Tibial nerve (tissue), 4 donors: Measurements from ENCODE around the gene PNLDC1. TPM values are rescaled to one million over a fixed set of nuclear protein-coding genes. Genes with fewer than 3 reads are reported as not detected.
"Not testable (repeated sequence)": the region's sequence is repeated elsewhere in the genome, so short reads cannot be mapped to it uniquely, and the experiment has no call there.

Source experiments
- DNase-seq, 2 donors: peaks; one replicate each; pipeline ENCODE4 v3.0.0-alpha.2; 2019; ENCODE audit warnings: low spot score in 2 of 2
- H3K27ac ChIP-seq, 4 donors: fragments of 200-600 bp; sonication (generic) in 3 of 4; one replicate each; pipeline ENCODE4 v1.5.1; 2017 to 2019; ENCODE audit warnings: mild to moderate bottlenecking in 1 of 4
- H3K27me3 ChIP-seq, 2 donors: fragments of 200-600 bp; sonication (generic) in 1 of 2; one replicate each; pipeline versions ENCODE4 v1.5.1 to v1.6.0; 2017 to 2019
- H3K36me3 ChIP-seq, 3 donors: fragments of 200-600 bp; sonication (generic); one replicate each; pipeline ENCODE4 v1.5.1; 2018 to 2019
- H3K4me1 ChIP-seq, 4 donors: fragments of 200-600 bp; sonication (generic) in 3 of 4; one replicate each; pipeline ENCODE4 v1.5.1; 2017 to 2019
- H3K4me3 ChIP-seq, 4 donors: fragments of 200-600 bp; sonication (generic) in 3 of 4; one replicate each; pipeline ENCODE4 v1.5.1; 2017 to 2019; ENCODE audit warnings: mild to moderate bottlenecking in 1 of 4, moderate library complexity in 1 of 4
- H3K9me3 ChIP-seq, 4 donors: fragments of 200-600 bp; sonication (generic) in 3 of 4; one replicate each; pipeline ENCODE4 v1.5.1; 2017 to 2019
- EP300 ChIP-seq, 2 donors: sonication (generic); formaldehyde crosslinking; IDR thresholded peaks; one replicate each; pipeline ENCODE4 v1.6.1; 2017; ENCODE audit warnings: antibody characterized with exemption in 2 of 2, mild to moderate bottlenecking in 1 of 2
- POLR2A ChIP-seq, 2 donors: fragments of 450-650 bp; IDR thresholded peaks; one replicate each; pipeline ENCODE4 v1.6.1; 2017; ENCODE audit warnings: antibody characterized with exemption in 2 of 2, mild to moderate bottlenecking in 2 of 2, moderate library complexity in 2 of 2
- WGBS, 2 donors: methylation state at CpG; one replicate each; pipeline ENCODE4 v1.1.5; 2018; 5-methylcytosine and 5-hydroxymethylcytosine counted together
- small RNA-seq: library from RNA; depleted of rRNA; stranded (forward); fragments of <200 nt; gene quantifications from one replicate; pipeline ENCODE3, GENCODE V24; 2016
- total RNA-seq, 4 donors: library from RNA; depleted of rRNA; stranded (reverse); fragments of >200 nt; gene quantifications; one replicate each; pipeline ENCODE4 v1.1.0, GENCODE V29; 2016
- TF ChIP-seq, protein P1 (sequence below), 5 experiments: fragments of 200-600 bp in 3 of 5; fragments of 450-650 bp in 2 of 5; sonication (generic) in 3 of 5; IDR thresholded peaks; one replicate each; pipeline ENCODE4 v1.5.1; 2016 to 2019; ENCODE audit warnings: antibody characterized with exemption in 5 of 5, mild to moderate bottlenecking in 3 of 5, moderate library complexity in 2 of 5

Gene PNLDC1
- total RNA-seq, 4 donors from 2014 or later: 1.1 TPM; not detected in 3

DNA sequence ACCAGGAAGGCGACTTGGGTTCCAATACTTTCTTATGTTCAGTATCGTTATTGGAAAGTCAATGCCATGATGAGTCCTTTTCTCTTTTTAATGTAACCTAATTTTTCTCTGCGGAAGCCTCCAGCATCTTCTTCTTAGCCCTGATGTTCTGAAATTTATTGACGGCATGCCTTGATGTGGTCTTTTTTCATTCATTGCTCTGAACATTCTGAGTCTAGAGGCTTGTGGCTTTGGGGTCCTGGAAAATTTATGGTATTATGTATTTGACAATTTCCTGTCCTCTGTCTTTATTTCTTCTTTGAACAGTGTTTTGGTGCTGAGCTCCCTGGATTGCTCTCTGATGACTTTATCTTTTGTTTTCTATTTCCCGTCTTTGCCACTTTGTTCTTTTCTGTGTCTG, 62.0 kb downstream of the PNLDC1 start:
- Histone ChIP-seq H3K27ac (no peak overlapping the region), H3K4me1 (no peaks in the 10 kb centered on the region), H3K27me3 (no peaks in the 10 kb centered on the region), H3K9me3 (peaks cover 0 to 12% (median 0%) of the 10 kb centered on the region in 4 donors), H3K36me3 (no peaks in the 10 kb centered on the region), H3K4me3 (no peak overlapping the region)
- TF ChIP-seq, protein P1, sequence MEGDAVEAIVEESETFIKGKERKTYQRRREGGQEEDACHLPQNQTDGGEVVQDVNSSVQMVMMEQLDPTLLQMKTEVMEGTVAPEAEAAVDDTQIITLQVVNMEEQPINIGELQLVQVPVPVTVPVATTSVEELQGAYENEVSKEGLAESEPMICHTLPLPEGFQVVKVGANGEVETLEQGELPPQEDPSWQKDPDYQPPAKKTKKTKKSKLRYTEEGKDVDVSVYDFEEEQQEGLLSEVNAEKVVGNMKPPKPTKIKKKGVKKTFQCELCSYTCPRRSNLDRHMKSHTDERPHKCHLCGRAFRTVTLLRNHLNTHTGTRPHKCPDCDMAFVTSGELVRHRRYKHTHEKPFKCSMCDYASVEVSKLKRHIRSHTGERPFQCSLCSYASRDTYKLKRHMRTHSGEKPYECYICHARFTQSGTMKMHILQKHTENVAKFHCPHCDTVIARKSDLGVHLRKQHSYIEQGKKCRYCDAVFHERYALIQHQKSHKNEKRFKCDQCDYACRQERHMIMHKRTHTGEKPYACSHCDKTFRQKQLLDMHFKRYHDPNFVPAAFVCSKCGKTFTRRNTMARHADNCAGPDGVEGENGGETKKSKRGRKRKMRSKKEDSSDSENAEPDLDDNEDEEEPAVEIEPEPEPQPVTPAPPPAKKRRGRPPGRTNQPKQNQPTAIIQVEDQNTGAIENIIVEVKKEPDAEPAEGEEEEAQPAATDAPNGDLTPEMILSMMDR (IDR thresholded peaks at IDR 0.05): no peak
- TF ChIP-seq EP300 (IDR thresholded peaks at IDR 0.05) (no peak), POLR2A (IDR thresholded peaks at IDR 0.05) (no peak)
- 76 to 77% methylated on average over 5 of the region's 5 CpGs for WGBS, 2 donors
- no peak for DNase-seq

DNA sequence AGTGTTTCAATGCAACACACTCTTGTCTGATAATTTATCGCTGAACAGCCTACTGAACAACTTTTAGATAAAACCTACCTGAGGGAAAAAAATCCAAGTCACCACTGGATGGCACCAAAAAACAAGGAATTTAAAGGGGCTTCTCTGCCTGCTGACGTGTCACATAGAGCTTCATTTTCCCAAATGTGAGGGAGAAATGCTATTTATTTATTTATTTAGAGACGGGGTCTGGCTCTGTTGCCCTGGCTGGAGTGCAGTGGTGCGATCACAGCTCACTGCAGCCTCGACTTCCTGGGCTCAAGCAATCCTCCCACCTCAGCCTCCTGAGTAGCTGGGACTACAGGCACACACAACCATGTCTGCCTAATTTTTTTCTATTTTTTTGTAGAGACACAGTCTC, 63.3 kb downstream of the PNLDC1 start:
- 22 to 24% methylated on average over 5 of the region's 5 CpGs for whole genome bisulfite sequencing, 2 donors
- H3K27me3 ChIP-seq, H3K9me3 ChIP-seq, H3K4me3 ChIP-seq, H3K27ac ChIP-seq, H3K36me3 ChIP-seq, H3K4me1 ChIP-seq: not testable (repeated sequence)
- TF ChIP-seq, protein P1 (IDR thresholded peaks at IDR 0.05): peak; percentile 16 to 74 (median 37)
- peak in 1 of 2 donors; percentile 80 for DNase-seq

DNA sequence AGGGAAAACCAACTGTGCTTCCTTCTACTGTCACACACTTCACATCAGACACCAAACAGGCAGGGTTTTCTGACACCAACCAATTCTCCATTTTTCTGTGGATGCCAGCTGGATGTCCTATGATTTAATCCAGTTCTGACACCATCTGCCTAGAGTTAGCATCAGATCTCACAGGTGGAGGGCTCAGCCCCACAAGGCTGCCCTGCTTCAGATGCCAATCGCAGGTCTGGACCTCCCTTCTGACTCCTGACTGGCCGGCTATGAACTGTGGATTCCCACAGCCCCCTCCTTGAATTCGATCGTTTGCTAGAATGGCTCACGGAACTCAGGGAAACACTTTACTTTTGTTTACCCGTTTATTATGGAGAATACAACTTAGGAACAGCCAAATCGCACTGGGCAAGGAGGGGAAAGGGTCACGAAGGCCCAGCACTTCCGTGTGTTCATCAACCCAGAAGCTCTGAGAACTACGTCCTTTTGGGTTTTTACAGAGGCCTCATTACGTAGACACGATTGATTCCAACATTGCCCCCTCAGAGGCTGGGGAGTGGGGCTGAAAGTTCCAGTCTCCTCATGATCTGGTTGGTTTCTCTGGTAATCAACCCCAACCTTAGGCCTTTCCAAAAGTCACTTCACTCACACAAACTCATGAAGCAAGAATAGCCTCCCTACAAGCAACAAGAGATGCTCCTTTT, 65.3 kb downstream of the PNLDC1 start:
- 78 to 80% methylated on average over 12 of the region's 12 CpGs for WGBS, 2 donors
- Histone ChIP-seq H3K4me3 (no peak overlapping the region), H3K4me1 (no peaks in the 10 kb centered on the region), H3K27ac (no peak overlapping the region), H3K9me3 (peaks cover 0 to 5% (median 0%) of the 10 kb centered on the region in 4 donors), H3K36me3 (no peaks in the 10 kb centered on the region), H3K27me3 (no peaks in the 10 kb centered on the region)
- no peak for DNase-seq
- TF ChIP-seq POLR2A (IDR thresholded peaks at IDR 0.05) (no peak), EP300 (IDR thresholded peaks at IDR 0.05) (no peak)
- TF ChIP-seq, protein P1 (IDR thresholded peaks at IDR 0.05): no peak

DNA sequence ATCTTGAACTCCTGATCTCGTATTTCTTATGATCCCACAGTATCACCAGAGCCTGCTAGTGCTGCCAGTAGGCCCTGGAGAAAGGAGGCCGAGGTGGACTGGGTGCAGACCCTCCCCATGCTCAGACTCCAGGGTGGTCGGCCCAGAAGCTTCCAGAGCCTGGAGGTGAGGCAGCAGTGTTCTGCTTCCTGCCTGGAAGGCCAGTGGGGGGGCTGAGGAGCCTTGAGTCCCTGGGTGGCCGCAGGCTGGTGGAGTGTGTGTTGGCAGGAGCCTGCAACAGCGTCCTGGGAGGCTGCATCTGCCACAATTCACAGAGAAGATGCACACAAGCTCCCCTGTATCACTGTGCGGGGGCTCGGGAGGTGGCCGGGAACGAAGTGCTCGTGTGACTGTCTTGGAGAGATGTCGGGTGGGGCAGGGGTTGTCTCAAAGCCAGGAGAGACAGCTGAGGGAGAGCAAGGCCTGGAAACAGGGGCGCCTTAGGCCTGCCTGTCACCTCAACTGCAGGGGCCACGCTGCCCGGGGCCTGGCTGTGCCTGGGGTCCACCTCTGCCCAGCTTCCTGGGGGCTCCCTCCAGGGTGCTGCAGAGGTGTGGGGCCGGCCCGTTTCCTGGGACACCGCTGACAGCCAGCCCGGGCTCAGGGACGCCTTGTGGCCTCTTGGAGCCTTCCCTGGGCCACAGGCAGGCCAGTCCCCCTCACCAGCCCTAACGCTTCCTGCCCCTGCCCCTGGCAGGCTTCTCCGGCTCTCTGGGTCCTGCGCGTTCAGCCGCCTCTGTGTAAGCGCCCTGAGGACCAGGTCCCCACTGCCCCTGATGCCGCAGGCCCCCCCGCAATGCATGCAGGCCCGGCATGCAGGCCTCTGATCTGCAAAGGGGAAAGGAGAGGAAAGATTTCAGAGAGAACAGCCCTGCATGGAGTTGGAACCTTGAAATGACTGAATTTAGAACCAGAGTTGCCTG, 66.5 kb downstream of the PNLDC1 start:
- no peaks in the 10 kb centered on the region for H3K27me3 ChIP-seq
- no peak for DNase-seq
- no peak overlapping the region for H3K27ac ChIP-seq
- 90 to 91% methylated on average over 22 to 24 of the region's 28 CpGs for WGBS, 2 donors
- peaks cover 0 to 5% (median 0%) of the 10 kb centered on the region in 4 donors for H3K9me3 ChIP-seq
- no peaks in the 10 kb centered on the region for H3K4me1 ChIP-seq
- no peaks in the 10 kb centered on the region for H3K36me3 ChIP-seq
- TF ChIP-seq EP300 (IDR thresholded peaks at IDR 0.05) (no peak), POLR2A (IDR thresholded peaks at IDR 0.05) (no peak)
- TF ChIP-seq, protein P1 (IDR thresholded peaks at IDR 0.05): no peak
- no peak overlapping the region for H3K4me3 ChIP-seq

Small RNA genes within 50 kb of the gene (small RNA-seq; reads per million reads assigned to genes)
- gene SNORA20 (31.1 reads per million, percentile 93 among the genes with 10 or more reads in this experiment), gene SNORA29 (not detected)

Other genes with a start within 250 kb of the PNLDC1 start
- gene SOD2, start 107.0 kb upstream of the PNLDC1 start, total RNA-seq: 100 to 1,000 TPM in 3 of 4 donors, 10 to 100 TPM in 1; 95.6 to 457 (median 287) TPM
- gene WTAP, start 72.8 kb upstream of the PNLDC1 start, total RNA-seq: 10 to 100 TPM; 69.3 to 81.4 (median 78.0) TPM
- 10 to 100 TPM in 3 of 4 donors, 1 to 10 TPM in 1; 8.1 to 20.6 (median 17.1) TPM for gene ACAT2, start 38.2 kb upstream of the PNLDC1 start, total RNA-seq
- gene TCP1, start 10.7 kb upstream of the PNLDC1 start, total RNA-seq: 100 to 1,000 TPM in 2 of 4 donors, 10 to 100 TPM in 2; 81.0 to 106 (median 102) TPM
- gene MRPL18, start 9.8 kb upstream of the PNLDC1 start, total RNA-seq: 10 to 100 TPM; 38.0 to 85.2 (median 74.1) TPM
- not detected for gene MAS1, start 90.7 kb downstream of the PNLDC1 start, total RNA-seq
- 10 to 100 TPM; 60.1 to 81.3 (median 68.5) TPM for gene IGF2R, start 168.8 kb downstream of the PNLDC1 start, total RNA-seq